ENCODE data around the gene EFNA4.

The EFNA4 gene, protein sequence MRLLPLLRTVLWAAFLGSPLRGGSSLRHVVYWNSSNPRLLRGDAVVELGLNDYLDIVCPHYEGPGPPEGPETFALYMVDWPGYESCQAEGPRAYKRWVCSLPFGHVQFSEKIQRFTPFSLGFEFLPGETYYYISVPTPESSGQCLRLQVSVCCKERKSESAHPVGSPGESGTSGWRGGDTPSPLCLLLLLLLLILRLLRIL

DNA sequence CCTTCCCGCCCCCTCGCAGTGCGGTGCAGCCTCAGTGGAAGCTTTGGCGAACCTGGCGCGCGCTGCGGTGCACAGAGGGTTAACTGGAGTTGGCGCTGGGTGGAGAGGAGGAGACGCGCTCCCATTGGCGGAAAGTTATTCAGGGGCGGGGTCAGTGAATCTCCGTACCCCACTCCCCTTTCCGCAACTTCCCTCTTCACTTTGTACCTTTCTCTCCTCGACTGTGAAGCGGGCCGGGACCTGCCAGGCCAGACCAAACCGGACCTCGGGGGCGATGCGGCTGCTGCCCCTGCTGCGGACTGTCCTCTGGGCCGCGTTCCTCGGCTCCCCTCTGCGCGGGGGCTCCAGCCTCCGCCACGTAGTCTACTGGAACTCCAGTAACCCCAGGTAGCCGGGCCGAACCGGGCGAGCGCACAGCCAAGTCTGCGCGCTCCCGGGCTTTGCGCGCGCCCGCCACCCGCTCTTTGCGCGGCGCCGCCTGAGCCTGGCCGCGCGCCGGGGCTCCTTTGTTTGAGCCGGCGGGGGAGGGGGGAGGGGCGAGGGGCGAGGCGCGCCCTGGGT is at the start of gene EFNA4:
EFNA4 (plus strand) TSS at position 191 of the 561 bp plus-strand sequence; CDS start at position 275, 84 bp downstream.
- Histone ChIP-seq H3K4me3 (peak within 1 kb of the TSS; percentile 92), H3K36me3 (peaks cover 54% of the 10 kb centered on the region), H3K9me3 (no peaks in the 10 kb centered on the region), H3K4me1 (peaks cover 66% of the 10 kb centered on the region), H3K9ac (peak within 1 kb of the TSS; percentile 87), H3K4me2 (peak within 1 kb of the TSS; percentile 92), H4K20me1 (peaks cover 50% of the 10 kb centered on the region), H3K27ac (peak within 1 kb of the TSS; percentile 89), H3K27me3 (no peaks in the 10 kb centered on the region)
- TF ChIP-seq Cebpa-rat (IDR thresholded peaks at IDR 0.05), result no peak

DNA sequence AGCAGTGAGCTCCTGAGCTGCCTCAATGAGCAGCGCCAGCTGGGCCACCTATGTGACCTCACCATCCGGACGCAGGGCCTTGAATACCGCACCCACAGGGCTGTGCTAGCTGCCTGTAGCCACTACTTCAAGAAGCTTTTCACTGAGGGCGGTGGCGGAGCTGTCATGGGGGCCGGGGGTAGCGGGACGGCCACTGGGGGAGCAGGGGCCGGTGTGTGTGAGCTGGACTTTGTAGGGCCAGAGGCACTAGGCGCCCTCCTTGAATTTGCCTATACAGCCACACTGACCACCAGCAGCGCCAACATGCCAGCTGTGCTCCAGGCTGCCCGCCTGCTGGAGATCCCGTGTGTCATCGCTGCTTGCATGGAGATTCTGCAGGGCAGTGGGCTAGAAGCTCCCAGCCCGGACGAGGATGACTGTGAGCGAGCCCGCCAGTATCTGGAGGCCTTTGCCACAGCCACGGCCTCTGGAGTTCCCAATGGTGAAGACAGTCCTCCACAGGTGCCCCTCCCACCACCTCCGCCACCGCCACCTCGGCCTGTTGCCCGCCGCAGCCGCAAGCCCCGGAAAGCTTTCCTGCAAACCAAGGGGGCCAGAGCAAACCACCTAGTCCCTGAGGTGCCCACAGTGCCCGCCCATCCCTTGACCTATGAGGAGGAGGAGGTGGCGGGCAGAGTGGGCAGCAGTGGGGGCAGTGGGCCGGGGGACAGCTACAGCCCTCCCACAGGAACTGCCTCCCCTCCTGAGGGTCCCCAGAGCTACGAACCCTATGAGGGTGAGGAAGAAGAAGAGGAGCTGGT is 48.6 kb upstream of the EFNA4 start:
- Histone ChIP-seq H4K20me1 (peaks cover 46% of the 10 kb centered on the region; the same call in 1 of the 2 replicates), H3K36me3 (peaks cover 39% of the 10 kb centered on the region), H3K4me1 (peaks cover 97% of the 10 kb centered on the region), H3K9me3 (no peaks in the 10 kb centered on the region), H3K27me3 (no peaks in the 10 kb centered on the region), H3K4me3 (no peak overlapping the region), H3K4me2 (peak overlapping the region; percentile 95), H3K27ac (peak overlapping the region; percentile 31; the same call in 1 of the 2 replicates), H3K9ac (0 out of 2 replicates have a peak overlapping the region, but pooled peaks have one; percentile 24)
- TF ChIP-seq Cebpa-rat (IDR thresholded peaks at IDR 0.05), result no peak

DNA sequence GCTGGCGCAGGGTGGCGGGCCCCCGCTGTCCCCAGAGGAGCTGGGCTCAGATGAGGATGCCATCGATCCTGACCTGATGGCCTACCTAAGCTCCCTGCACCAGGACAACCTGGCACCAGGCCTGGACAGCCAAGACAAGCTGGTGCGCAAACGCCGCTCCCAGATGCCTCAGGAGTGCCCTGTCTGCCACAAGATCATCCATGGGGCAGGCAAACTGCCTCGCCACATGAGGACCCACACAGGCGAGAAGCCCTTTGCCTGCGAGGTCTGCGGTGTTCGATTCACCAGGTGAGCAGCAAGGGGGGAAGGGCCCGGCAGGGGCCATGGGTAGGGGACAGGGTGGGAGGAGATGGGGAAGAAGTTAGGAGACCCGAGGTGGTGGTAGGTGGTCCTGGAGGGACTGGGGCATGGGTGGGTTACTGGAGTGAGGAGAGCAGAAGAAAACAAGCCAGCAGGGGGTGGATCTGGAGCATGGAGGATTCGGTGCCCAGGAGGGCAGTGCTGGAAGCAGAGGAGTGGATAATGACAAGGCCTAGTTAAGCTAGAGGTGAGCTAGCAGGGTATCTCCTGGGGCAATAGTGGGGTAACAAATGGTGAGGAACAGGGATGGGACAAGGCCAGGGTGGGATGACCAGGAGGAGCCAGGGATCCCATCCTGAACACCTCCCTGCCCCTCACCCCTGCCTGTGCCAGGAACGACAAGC is 47.9 kb upstream of the EFNA4 start:
- Histone ChIP-seq H3K9me3 (no peaks in the 10 kb centered on the region), H4K20me1 (peaks cover 46% of the 10 kb centered on the region; the same call in 1 of the 2 replicates), H3K4me2 (peak overlapping the region; percentile 95), H3K4me1 (peaks cover 91% of the 10 kb centered on the region), H3K4me3 (no peak overlapping the region; the same call in 1 of the 2 replicates), H3K9ac (no peak overlapping the region), H3K27me3 (no peaks in the 10 kb centered on the region), H3K36me3 (peaks cover 39% of the 10 kb centered on the region), H3K27ac (peak overlapping the region; percentile 13)
- no peak for TF ChIP-seq Cebpa-rat (IDR thresholded peaks at IDR 0.05)

DNA sequence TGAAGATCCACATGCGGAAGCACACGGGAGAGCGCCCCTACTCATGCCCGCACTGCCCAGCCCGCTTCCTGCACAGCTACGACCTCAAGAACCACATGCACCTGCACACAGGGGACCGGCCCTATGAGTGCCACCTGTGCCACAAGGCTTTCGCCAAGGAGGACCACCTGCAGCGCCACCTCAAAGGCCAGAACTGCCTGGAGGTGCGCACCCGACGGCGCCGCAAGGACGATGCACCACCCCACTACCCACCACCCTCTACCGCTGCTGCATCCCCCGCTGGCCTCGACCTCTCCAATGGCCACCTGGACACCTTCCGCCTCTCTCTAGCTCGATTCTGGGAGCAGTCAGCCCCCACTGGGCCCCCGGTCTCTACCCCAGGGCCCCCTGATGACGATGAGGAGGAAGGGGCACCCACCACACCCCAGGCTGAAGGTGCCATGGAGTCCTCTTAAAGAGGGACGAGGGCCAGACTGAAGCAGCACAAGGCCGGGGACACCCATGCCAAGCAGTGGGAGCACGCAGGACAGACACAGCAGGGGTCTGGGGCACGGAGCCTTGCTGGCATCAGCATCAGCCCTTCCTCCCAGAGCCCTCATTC is 47.2 kb upstream of the EFNA4 start:
- peak overlapping the region; percentile 63; the same call in 1 of the 2 replicates for H3K9ac ChIP-seq
- H3K9me3 ChIP-seq, result no peaks in the 10 kb centered on the region
- H4K20me1 ChIP-seq, result peaks cover 46% of the 10 kb centered on the region; the same call in 1 of the 2 replicates
- TF ChIP-seq Cebpa-rat (IDR thresholded peaks at IDR 0.05), result no peak
- peak overlapping the region; percentile 95 for H3K4me2 ChIP-seq
- peaks cover 34% of the 10 kb centered on the region for H3K36me3 ChIP-seq
- H3K4me3 ChIP-seq, result peak overlapping the region; percentile 63; the same call in 1 of the 2 replicates
- peaks cover 84% of the 10 kb centered on the region for H3K4me1 ChIP-seq
- no peaks in the 10 kb centered on the region for H3K27me3 ChIP-seq
- H3K27ac ChIP-seq, result peak overlapping the region; percentile 71; the same call in 1 of the 2 replicates

DNA sequence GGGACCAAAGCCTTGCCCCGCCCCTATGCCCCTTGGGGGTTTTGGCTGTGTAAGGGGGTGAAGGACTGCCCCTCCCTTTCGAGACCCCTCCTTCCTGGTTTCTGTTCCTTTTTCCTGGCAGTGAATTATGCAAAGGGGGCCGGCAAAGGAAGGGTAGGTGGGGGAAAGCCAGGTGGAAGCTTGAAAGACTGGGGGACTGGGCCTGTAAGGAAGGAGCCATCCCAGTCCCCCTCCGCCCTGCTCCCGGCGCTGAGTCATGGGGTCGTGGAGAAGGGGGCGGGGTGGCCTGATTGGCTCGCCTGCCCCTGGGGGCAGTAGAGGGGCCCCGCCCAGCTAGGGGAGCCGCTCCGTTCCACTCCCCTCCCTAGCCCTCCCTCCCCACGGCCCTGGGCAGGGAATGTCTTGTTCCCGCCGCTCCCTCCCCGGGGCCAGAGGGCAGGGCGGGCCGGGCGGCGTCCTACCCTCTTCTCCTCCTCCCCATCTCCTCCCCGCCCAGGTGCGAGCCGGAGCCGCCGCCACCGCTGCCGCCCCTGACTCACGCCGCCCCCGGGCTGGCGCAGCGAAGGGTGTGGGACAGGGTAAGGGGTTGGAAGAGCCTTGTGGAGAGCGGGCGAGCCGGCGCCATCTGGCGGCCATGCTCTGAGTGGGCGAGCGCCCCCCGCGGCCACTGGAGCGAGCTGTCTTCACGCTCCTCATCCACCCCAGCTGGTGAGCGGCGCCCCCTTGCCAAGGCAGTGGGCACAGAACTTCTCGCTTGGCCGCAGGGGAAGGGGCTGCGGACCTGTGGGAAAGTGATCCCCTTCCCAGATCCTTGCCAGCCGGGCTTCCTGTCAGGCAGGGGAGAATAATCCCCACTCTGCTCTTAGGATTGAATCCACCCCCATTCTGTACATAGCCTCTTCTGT is 46.2 kb upstream of the EFNA4 start:
- Histone ChIP-seq H3K27me3 (no peaks in the 10 kb centered on the region), H3K4me3 (peak overlapping the region; percentile 63), H3K4me2 (peak overlapping the region; percentile 95), H4K20me1 (peaks cover 42% of the 10 kb centered on the region; the same call in 1 of the 2 replicates), H3K27ac (peak overlapping the region; percentile 71), H3K4me1 (peaks cover 75% of the 10 kb centered on the region), H3K9me3 (no peaks in the 10 kb centered on the region), H3K36me3 (peaks cover 34% of the 10 kb centered on the region), H3K9ac (peak overlapping the region; percentile 63)
- no peak for TF ChIP-seq Cebpa-rat (IDR thresholded peaks at IDR 0.05)

DNA sequence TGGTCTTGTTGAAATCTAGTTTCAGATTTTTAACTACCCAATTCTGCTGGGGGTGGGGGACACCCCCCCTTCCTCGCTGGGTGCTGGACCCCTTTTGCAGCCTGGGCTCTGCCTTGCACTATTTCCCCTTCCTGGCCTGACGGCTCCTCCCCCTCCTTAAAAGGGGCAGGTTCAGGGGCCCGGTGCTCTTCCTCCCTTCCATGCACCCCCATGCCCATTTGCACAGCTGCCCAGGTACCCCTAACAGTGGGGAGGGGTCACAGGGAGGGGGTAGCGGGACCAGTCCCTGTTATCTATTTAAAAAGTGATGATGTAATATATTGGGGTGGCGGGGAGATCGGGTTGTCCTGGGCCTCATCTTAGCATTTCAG is 45.6 kb upstream of the EFNA4 start:
- TF ChIP-seq Cebpa-rat (IDR thresholded peaks at IDR 0.05), result no peak
- Histone ChIP-seq H3K27me3 (no peaks in the 10 kb centered on the region), H4K20me1 (peaks cover 36% of the 10 kb centered on the region; the same call in 1 of the 2 replicates), H3K4me3 (peak overlapping the region; percentile 63), H3K9me3 (no peaks in the 10 kb centered on the region), H3K9ac (peak overlapping the region; percentile 63), H3K4me1 (peaks cover 75% of the 10 kb centered on the region), H3K36me3 (peaks cover 34% of the 10 kb centered on the region), H3K27ac (peak overlapping the region; percentile 71), H3K4me2 (peak overlapping the region; percentile 95)

DNA sequence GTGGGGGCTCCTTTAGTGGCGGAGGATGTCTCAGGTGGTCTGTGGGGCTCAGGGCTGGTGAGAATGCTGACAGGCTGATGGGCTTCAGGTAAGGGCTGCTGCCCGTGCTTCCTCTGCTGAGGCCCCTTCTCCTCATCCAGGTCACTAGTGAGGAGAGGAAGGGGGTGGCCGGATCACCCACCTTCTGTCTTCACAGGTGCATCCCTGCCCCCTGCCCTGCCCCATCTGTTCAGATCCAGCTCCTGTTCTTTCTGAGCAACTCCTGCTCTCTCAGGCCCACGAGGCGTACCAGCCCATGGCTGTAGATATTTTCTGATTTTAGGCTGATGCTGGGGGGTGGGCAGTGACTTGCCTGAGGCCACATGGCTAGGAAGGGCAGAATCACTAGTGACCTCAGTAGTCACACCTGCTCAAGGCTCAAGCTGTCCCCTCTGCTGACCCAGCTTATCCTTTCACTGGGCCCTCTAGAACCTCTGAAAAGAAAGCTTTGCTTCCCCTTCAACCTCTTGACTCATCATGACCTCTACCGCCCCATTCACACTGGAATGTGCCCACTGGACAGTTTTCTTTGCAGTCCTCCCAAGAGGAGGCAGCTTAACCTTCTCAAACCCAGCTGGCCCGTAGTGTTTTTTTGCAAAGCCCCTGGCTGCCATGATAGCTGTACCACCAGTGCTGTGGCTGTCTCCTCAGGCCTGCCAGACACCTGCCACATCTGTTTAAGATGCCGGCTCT is 44.8 kb upstream of the EFNA4 start:
- peaks cover 33% of the 10 kb centered on the region for H3K36me3 ChIP-seq
- no peak overlapping the region for H3K4me3 ChIP-seq
- H3K4me2 ChIP-seq, result peak overlapping the region; percentile 95
- H3K9me3 ChIP-seq, result no peaks in the 10 kb centered on the region
- peak overlapping the region; percentile 63; the same call in 1 of the 2 replicates for H3K9ac ChIP-seq
- H4K20me1 ChIP-seq, result peaks cover 31% of the 10 kb centered on the region; the same call in 1 of the 2 replicates
- peak overlapping the region; percentile 13; the same call in 1 of the 2 replicates for H3K27ac ChIP-seq
- no peak for TF ChIP-seq Cebpa-rat (IDR thresholded peaks at IDR 0.05)
- H3K4me1 ChIP-seq, result peaks cover 72% of the 10 kb centered on the region
- H3K27me3 ChIP-seq, result no peaks in the 10 kb centered on the region

Measured in BLaER1 (cell line).